ENCODE data around the gene MEX3D. TPM values are rescaled to one million over a fixed set of nuclear protein-coding genes. Genes with fewer than 3 reads are reported as not detected.

MEX3D gene
- total and polyA plus RNA-seq, 8 donors: 4.9 to 90.4 (median 10.8) TPM

- DNase-seq: peak; percentile 53 to 85
- WGBS, 5 donors: 0 to 7% (median 4%) methylated on average over 3 to 52 of the region's 52 CpGs
- intact Hi-C loops (cut with DNase I; ENCODE audit: low total_unique reads): no loop called here
Measured at GRCh38 chr19:1513499-1514294, 54.4 kb downstream of the MEX3D start.

GRCh38 chr19:1512671-1513498, 55.2 kb downstream of the MEX3D start, which contains the start of gene ADAMTSL5:
Gene ADAMTSL5 (minus strand): TSS chr19:1513019. CDS start chr19:1510943, 2,076 bp downstream.
- H3K9me3 ChIP-seq: peaks cover 0 to 5% (median 2%) of the 10 kb centered on the region in 4 donors
- intact Hi-C loops (cut with DNase I; ENCODE audit: low total_unique reads): no loop called here
- TF ChIP-seq POLR2A (IDR thresholded peaks at IDR 0.05): no peak
- no peak for TF ChIP-seq CTCF (IDR thresholded peaks at IDR 0.05)
- peak in 1 of 3 donors; percentile 10 for TF ChIP-seq POLR2AphosphoS5 (IDR thresholded peaks at IDR 0.05)
- WGBS, 5 donors: 3 to 9% (median 4%) methylated on average over 12 to 78 of the region's 78 CpGs
- peak within 1 kb of the TSS; percentile 43 to 62 (median 50) for H3K4me3 ChIP-seq
- DNase-seq: peak; percentile 60 to 88
- no peaks in the 10 kb centered on the region for H3K36me3 ChIP-seq
- H3K27ac ChIP-seq: peak within 1 kb of the TSS in 4 of 5 donors; percentile 31 to 77 (median 59)
- H3K4me1 ChIP-seq: peaks cover 12 to 34% (median 28%) of the 10 kb centered on the region in 4 donors
- H3K27me3 ChIP-seq: peaks cover 14 to 83% (median 33%) of the 10 kb centered on the region in 3 donors

More at GRCh38 chr19:1513499-1514294, 54.4 kb downstream of the MEX3D start:
- Histone ChIP-seq H3K27ac (peak overlapping the region in 4 of 5 donors; percentile 31 to 77 (median 59)), H3K9me3 (no peaks in the 10 kb centered on the region), H3K36me3 (no peaks in the 10 kb centered on the region), H3K4me1 (peaks cover 12 to 27% (median 21%) of the 10 kb centered on the region in 4 donors), H3K27me3 (peaks cover 14 to 81% (median 33%) of the 10 kb centered on the region in 3 donors), H3K4me3 (peak overlapping the region; percentile 43 to 62 (median 50))
- TF ChIP-seq EP300 (IDR thresholded peaks at IDR 0.05) (no peak), POLR2AphosphoS5 (IDR thresholded peaks at IDR 0.05) (no peak), POLR2A (IDR thresholded peaks at IDR 0.05) (no peak), CTCF (IDR thresholded peaks at IDR 0.05) (peak in 5 of 7 experiments; percentile 17 to 69 (median 37))

GRCh38 chr19:1511318-1512317, 56.5 kb downstream of the MEX3D start:
- peak in 1 of 2 donors; percentile 47 for DNase-seq
- Histone ChIP-seq H3K9me3 (peaks cover 0 to 5% (median 2%) of the 10 kb centered on the region in 4 donors), H3K36me3 (no peaks in the 10 kb centered on the region), H3K27me3 (peaks cover 14 to 90% (median 33%) of the 10 kb centered on the region in 3 donors), H3K4me3 (no peak overlapping the region), H3K4me1 (peaks cover 12 to 42% (median 37%) of the 10 kb centered on the region in 4 donors), H3K27ac (no peak overlapping the region)
- TF ChIP-seq POLR2A (IDR thresholded peaks at IDR 0.05): no peak
- TF ChIP-seq CTCF (IDR thresholded peaks at IDR 0.05): no peak
- no peak for TF ChIP-seq EP300 (IDR thresholded peaks at IDR 0.05)
- no peak for TF ChIP-seq POLR2AphosphoS5 (IDR thresholded peaks at IDR 0.05)
- intact Hi-C loops (cut with DNase I; ENCODE audit: low total_unique reads): no loop called here
- 44 to 58% (median 51%) methylated on average over 17 to 22 of the region's 22 CpGs for WGBS, 5 donors

Data from stomach (tissue), 9 donors.